DND-41 (cell line): ENCODE results near the gene RABL6.

Source experiments
- ATAC-seq: fragments of 200-7000 bp; cut with Tn5 transposase; 3 replicates; pipeline ENCODE4 v1.9.1; 2021; ENCODE audit warnings: low read depth; ENCODE audit not compliant: insufficient read depth
- DNase-seq: peaks from one replicate; pipeline ENCODE4 v3.0.0-alpha.2; 2020
- H2AFZ ChIP-seq: 2 replicates; pipeline ENCODE4 v1.6.0; 2012; ENCODE audit warnings: low read depth, low read length
- H3K27ac ChIP-seq: 2 replicates; pipeline ENCODE4 v1.5.1; 2012; ENCODE audit warnings: low read length, inconsistent platforms
- H3K27me3 ChIP-seq: fragments of 200-600 bp; sonication (generic); 2 replicates; pipeline ENCODE4 v1.6.0; 2012; ENCODE audit warnings: low read length, mild to moderate bottlenecking, inconsistent platforms; ENCODE audit not compliant: insufficient read depth, poor library complexity
- H3K36me3 ChIP-seq: 2 replicates; pipeline ENCODE4 v1.5.1; 2012; ENCODE audit warnings: low read length, inconsistent platforms; ENCODE audit not compliant: insufficient read depth
- H3K4me1 ChIP-seq: 2 replicates; pipeline ENCODE4 v1.5.1; 2012; ENCODE audit warnings: mild to moderate bottlenecking, low read length; ENCODE audit not compliant: insufficient read depth
- H3K4me2 ChIP-seq: 2 replicates; pipeline ENCODE4 v1.6.0; 2012; ENCODE audit warnings: mild to moderate bottlenecking, moderate library complexity, low read length, inconsistent platforms; ENCODE audit not compliant: insufficient read depth
- H3K4me3 ChIP-seq, 2 experiments: fragments of 200-600 bp in 1 of 2; shearing (Covaris generic) in 1 of 2; 2 replicates each; pipeline ENCODE4 v1.5.1; 2012 to 2016; ENCODE audit warnings: inconsistent platforms in 2 of 2, low read length in 2 of 2, mild to moderate bottlenecking in 2 of 2, low read depth in 1 of 2, moderate library complexity in 1 of 2
- H3K79me2 ChIP-seq: 2 replicates; pipeline ENCODE4 v1.6.0; 2012; ENCODE audit warnings: low read length, inconsistent platforms; ENCODE audit not compliant: insufficient read depth
- H3K9ac ChIP-seq: 2 replicates; pipeline ENCODE4 v1.6.0; 2012; ENCODE audit warnings: low read depth, mild to moderate bottlenecking, inconsistent platforms, low read length, moderate library complexity
- H3K9me3 ChIP-seq: 2 replicates; pipeline ENCODE4 v1.5.1; 2012; ENCODE audit warnings: low read length, moderate library complexity, mild to moderate bottlenecking, inconsistent platforms; ENCODE audit not compliant: insufficient read depth, severe bottlenecking
- H4K20me1 ChIP-seq: 2 replicates; pipeline ENCODE4 v1.6.0; 2012; ENCODE audit warnings: low read length; ENCODE audit not compliant: insufficient read depth
- EZH2 ChIP-seq: IDR thresholded peaks from 3 replicates; pipeline ENCODE4 v1.6.1; 2012; ENCODE audit warnings: borderline replicate concordance, low read depth, mild to moderate bottlenecking, moderate library complexity, low read length, inconsistent platforms; ENCODE audit not compliant: severe bottlenecking
- TF ChIP-seq, protein P1 (sequence below): IDR thresholded peaks from 2 replicates; pipeline ENCODE4 v1.5.1; 2012; ENCODE audit warnings: borderline replicate concordance, low read length, moderate library complexity, mild to moderate bottlenecking; ENCODE audit not compliant: poor library complexity, severe bottlenecking; ENCODE audit errors: extremely low read depth

The RABL6 gene

GRCh38 chr9:136820971-136821825 lies 13.4 kb downstream of the RABL6 start:
- Histone ChIP-seq H3K4me1 (no peaks in the 10 kb centered on the region), H3K27ac (no peak overlapping the region), H3K4me2 (no peak overlapping the region), H3K4me3 (no peak overlapping the region), H3K9ac (no peak overlapping the region), H4K20me1 (peaks cover 10% of the 10 kb centered on the region; the same call in 1 of the 2 replicates), H2AFZ (no peak overlapping the region), H3K27me3 (no peaks in the 10 kb centered on the region), H3K9me3 (no peaks in the 10 kb centered on the region), H3K79me2 (peaks cover 34% of the 10 kb centered on the region), H3K36me3 (peaks cover 28% of the 10 kb centered on the region)
- DNase-seq = no peak
- no peak for ATAC-seq
- TF ChIP-seq, protein P1, sequence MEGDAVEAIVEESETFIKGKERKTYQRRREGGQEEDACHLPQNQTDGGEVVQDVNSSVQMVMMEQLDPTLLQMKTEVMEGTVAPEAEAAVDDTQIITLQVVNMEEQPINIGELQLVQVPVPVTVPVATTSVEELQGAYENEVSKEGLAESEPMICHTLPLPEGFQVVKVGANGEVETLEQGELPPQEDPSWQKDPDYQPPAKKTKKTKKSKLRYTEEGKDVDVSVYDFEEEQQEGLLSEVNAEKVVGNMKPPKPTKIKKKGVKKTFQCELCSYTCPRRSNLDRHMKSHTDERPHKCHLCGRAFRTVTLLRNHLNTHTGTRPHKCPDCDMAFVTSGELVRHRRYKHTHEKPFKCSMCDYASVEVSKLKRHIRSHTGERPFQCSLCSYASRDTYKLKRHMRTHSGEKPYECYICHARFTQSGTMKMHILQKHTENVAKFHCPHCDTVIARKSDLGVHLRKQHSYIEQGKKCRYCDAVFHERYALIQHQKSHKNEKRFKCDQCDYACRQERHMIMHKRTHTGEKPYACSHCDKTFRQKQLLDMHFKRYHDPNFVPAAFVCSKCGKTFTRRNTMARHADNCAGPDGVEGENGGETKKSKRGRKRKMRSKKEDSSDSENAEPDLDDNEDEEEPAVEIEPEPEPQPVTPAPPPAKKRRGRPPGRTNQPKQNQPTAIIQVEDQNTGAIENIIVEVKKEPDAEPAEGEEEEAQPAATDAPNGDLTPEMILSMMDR = no peak
- no peak for TF ChIP-seq EZH2

DNA sequence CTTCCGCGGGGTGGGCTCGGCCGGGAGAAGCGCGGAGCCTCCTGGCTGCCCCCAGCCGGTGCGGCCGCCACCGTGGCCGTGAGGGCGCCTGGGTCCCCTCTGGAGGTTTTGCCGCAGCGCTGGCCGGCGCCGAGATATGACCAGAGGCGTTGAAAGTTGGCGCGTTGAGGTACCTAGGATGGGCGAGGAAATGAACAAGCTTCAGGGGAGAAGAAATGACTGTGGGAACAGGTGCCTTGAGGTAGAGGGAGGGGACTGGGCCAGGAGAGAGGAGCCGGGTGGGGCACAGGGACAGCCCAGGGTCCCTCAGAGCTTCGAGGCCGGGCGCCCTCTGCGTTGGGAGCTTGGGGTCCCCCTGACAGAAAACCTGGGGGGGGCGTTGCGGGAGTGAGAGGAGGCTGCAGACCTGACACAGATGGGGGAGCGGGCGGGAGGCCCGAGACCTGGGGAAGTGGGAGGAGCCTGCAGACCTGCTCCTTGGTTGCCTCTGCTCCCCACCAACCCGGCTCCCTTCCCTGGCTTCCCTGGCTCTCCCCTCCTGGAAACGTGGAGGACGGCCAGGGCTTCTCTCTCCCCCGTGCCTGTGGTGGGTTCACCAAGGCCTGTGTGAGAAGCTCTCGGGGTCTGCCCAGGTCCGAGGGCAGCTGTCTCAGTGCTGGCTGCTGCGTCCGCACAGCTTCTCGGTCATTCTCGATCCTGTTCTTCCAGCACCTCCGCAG lies 14.2 kb downstream of the RABL6 start:
- DNase-seq = no peak
- no peak for ATAC-seq
- no peak overlapping the region for H2AFZ ChIP-seq
- H3K4me3 ChIP-seq = no peak overlapping the region
- TF ChIP-seq EZH2 = no peak
- TF ChIP-seq, protein P1 = no peak
- no peaks in the 10 kb centered on the region for H3K9me3 ChIP-seq
- H3K79me2 ChIP-seq = peaks cover 30% of the 10 kb centered on the region
- no peak overlapping the region for H3K27ac ChIP-seq
- H4K20me1 ChIP-seq = peaks cover 10% of the 10 kb centered on the region; the same call in 1 of the 2 replicates
- H3K9ac ChIP-seq = no peak overlapping the region
- no peak overlapping the region for H3K4me2 ChIP-seq
- H3K4me1 ChIP-seq = no peaks in the 10 kb centered on the region
- peaks cover 36% of the 10 kb centered on the region for H3K36me3 ChIP-seq
- H3K27me3 ChIP-seq = no peaks in the 10 kb centered on the region

- DNase-seq = no peak
- no peak for TF ChIP-seq EZH2
- TF ChIP-seq, protein P1 = no peak
Observed at GRCh38 chr9:136823136-136824046, 15.6 kb downstream of the RABL6 start.

More at GRCh38 chr9:136823136-136824046, 15.6 kb downstream of the RABL6 start:
- Histone ChIP-seq H3K4me1 (no peaks in the 10 kb centered on the region), H3K79me2 (peaks cover 26% of the 10 kb centered on the region; the same call in 1 of the 2 replicates), H3K36me3 (peaks cover 50% of the 10 kb centered on the region), H4K20me1 (peaks cover 10% of the 10 kb centered on the region; the same call in 1 of the 2 replicates), H3K27ac (no peak overlapping the region), H3K4me3 (no peak overlapping the region), H3K4me2 (no peak overlapping the region), H3K27me3 (no peaks in the 10 kb centered on the region), H3K9me3 (no peaks in the 10 kb centered on the region), H2AFZ (no peak overlapping the region), H3K9ac (no peak overlapping the region)
- ATAC-seq = no peak
